Liver (tissue), 9 donors: ENCODE results near the gene B3GALNT2. TPM values are rescaled to one million over a fixed set of nuclear protein-coding genes. Genes with fewer than 3 reads are reported as not detected.

Experiments used
- DNase-seq: peaks from one replicate; pipeline ENCODE4 v3.0.0-alpha.2; 2017; ENCODE audit warnings: low spot score
- H3K27ac ChIP-seq, 2 donors: one replicate each; pipeline ENCODE4 v1.7.0; 2013; ENCODE audit warnings: inconsistent platforms in 2 of 2, low read length in 2 of 2, control low read depth in 1 of 2, low read depth in 1 of 2, mild to moderate bottlenecking in 1 of 2
- H3K27me3 ChIP-seq, 4 donors: one replicate each; pipeline versions ENCODE4 v1.6.1 to v1.7.0; 2013; ENCODE audit warnings: low read length in 3 of 4, inconsistent platforms in 1 of 4, mild to moderate bottlenecking in 1 of 4, moderate library complexity in 1 of 4; ENCODE audit not compliant: control insufficient read depth in 4 of 4, insufficient read depth in 4 of 4
- H3K36me3 ChIP-seq, 4 donors: one replicate each; pipeline versions ENCODE4 v1.6.1 to v1.7.0; 2013; ENCODE audit warnings: low read length in 3 of 4, mild to moderate bottlenecking in 3 of 4, low read depth in 1 of 4, moderate library complexity in 1 of 4; ENCODE audit not compliant: control insufficient read depth in 4 of 4, insufficient read depth in 3 of 4
- H3K4me1 ChIP-seq, 4 donors: one replicate each; pipeline versions ENCODE4 v1.6.1 to v1.7.0; 2013; ENCODE audit warnings: low read length in 3 of 4, mild to moderate bottlenecking in 3 of 4, moderate library complexity in 1 of 4; ENCODE audit not compliant: control insufficient read depth in 4 of 4, insufficient read depth in 4 of 4
- H3K4me3 ChIP-seq, 3 donors: one replicate each; pipeline versions ENCODE4 v1.6.1 to v1.7.0; 2013; ENCODE audit warnings: low read length in 3 of 3, control low read depth in 1 of 3, low read depth in 1 of 3, mild to moderate bottlenecking in 1 of 3
- H3K9ac ChIP-seq, 2 donors: one replicate each; pipeline ENCODE4 v1.7.0; 2013; ENCODE audit warnings: low read length in 2 of 2, mild to moderate bottlenecking in 2 of 2, moderate library complexity in 2 of 2, control low read depth in 1 of 2, low read depth in 1 of 2
- H3K9me3 ChIP-seq, 4 donors: one replicate each; pipeline versions ENCODE4 v1.6.1 to v1.7.0; 2013; ENCODE audit warnings: low read length in 3 of 4; ENCODE audit not compliant: control insufficient read depth in 4 of 4
- ATF3 ChIP-seq: IDR thresholded peaks from 2 replicates; pipeline ENCODE4 v1.6.1; 2016; ENCODE audit warnings: antibody characterized with exemption
- CTCF ChIP-seq: fragments of 150-350 bp; IDR thresholded peaks from 2 replicates; pipeline ENCODE4 v1.5.1; 2017; ENCODE audit warnings: improper control_type of control experiment, low read depth, low read length; ENCODE audit not compliant: missing input control
- EGR1 ChIP-seq, 2 donors: IDR thresholded peaks; 2 replicates each; pipeline ENCODE4 v1.6.1; 2016 to 2018; ENCODE audit warnings: antibody characterized with exemption in 2 of 2, low read depth in 2 of 2
- FOXA1 ChIP-seq: IDR thresholded peaks from 2 replicates; pipeline ENCODE4 v1.6.1; 2016; ENCODE audit warnings: antibody characterized with exemption
- FOXA2 ChIP-seq: IDR thresholded peaks from 2 replicates; pipeline ENCODE4 v1.6.1; 2016; ENCODE audit warnings: antibody characterized with exemption
- GABPA ChIP-seq, 2 donors: IDR thresholded peaks in 1 of 2; conservative IDR thresholded peaks in 1 of 2; 2 replicates each; pipeline ENCODE4 v1.6.1; 2016; ENCODE audit warnings: antibody characterized with exemption in 2 of 2, mild to moderate bottlenecking in 1 of 2, moderate library complexity in 1 of 2
- HNF4A ChIP-seq, 2 donors: conservative IDR thresholded peaks; 2 replicates each; pipeline ENCODE4 v1.6.1; 2016; ENCODE audit warnings: antibody characterized with exemption in 2 of 2, mild to moderate bottlenecking in 2 of 2
- HNF4G ChIP-seq: IDR thresholded peaks from 2 replicates; pipeline ENCODE4 v1.6.1; 2016; ENCODE audit warnings: antibody characterized with exemption
- JUND ChIP-seq, 2 donors: IDR thresholded peaks; 2 replicates each; pipeline ENCODE4 v1.6.1; 2016; ENCODE audit warnings: antibody characterized with exemption in 2 of 2
- MAX ChIP-seq: IDR thresholded peaks from 2 replicates; pipeline ENCODE4 v1.6.1; 2016; ENCODE audit warnings: antibody characterized with exemption
- NR2F2 ChIP-seq: IDR thresholded peaks from 2 replicates; pipeline ENCODE4 v1.6.1; 2016; ENCODE audit warnings: antibody characterized with exemption
- RAD21 ChIP-seq, 2 donors: IDR thresholded peaks; 2 replicates each; pipeline ENCODE4 v1.6.1; 2016; ENCODE audit warnings: antibody characterized with exemption in 2 of 2, mild to moderate bottlenecking in 2 of 2
- REST ChIP-seq: IDR thresholded peaks from 2 replicates; pipeline ENCODE4 v1.6.1; 2016; ENCODE audit warnings: antibody characterized with exemption, mild to moderate bottlenecking
- RXRA ChIP-seq, 2 donors: IDR thresholded peaks; 2 replicates each; pipeline ENCODE4 v1.6.1; 2017 to 2018; ENCODE audit warnings: antibody characterized with exemption in 2 of 2, mild to moderate bottlenecking in 1 of 2
- SP1 ChIP-seq: IDR thresholded peaks from 2 replicates; pipeline ENCODE4 v1.6.1; 2018; ENCODE audit warnings: antibody characterized with exemption, mild to moderate bottlenecking
- TAF1 ChIP-seq: conservative IDR thresholded peaks from 2 replicates; pipeline ENCODE4 v1.6.1; 2016; ENCODE audit warnings: antibody characterized with exemption, mild to moderate bottlenecking
- YY1 ChIP-seq: IDR thresholded peaks from 2 replicates; pipeline ENCODE4 v1.6.1; 2016; ENCODE audit warnings: antibody characterized with exemption, mild to moderate bottlenecking
- ZBTB33 ChIP-seq: IDR thresholded peaks from 2 replicates; pipeline ENCODE4 v1.6.1; 2016; ENCODE audit warnings: antibody characterized with exemption
- WGBS: extraction: QIAGEN DNeasy Blood & Tissue Kit; methylation state at CpG from one replicate; pipeline ENCODE4 v1.1.7; 2013; 5-methylcytosine and 5-hydroxymethylcytosine counted together
- polyA plus RNA-seq, 2 donors: library from polyadenylated mRNA; stranded (reverse) in 1 of 2; unstranded in 1 of 2; fragments of 200-250 nt in 1 of 2; fragments of >200 nt in 1 of 2; fragmentation: Nextera tagmentation in 1 of 2; extraction: Ambion mirVana in 1 of 2; gene quantifications; one replicate each; pipeline versions ENCODE4 v1.2.1 to v1.2.3, GENCODE V29; 2013 to 2015
- total RNA-seq, 2 donors: library from RNA; depleted of rRNA; stranded (reverse); fragments of >200 nt; gene quantifications; one replicate each; pipeline ENCODE4 v1.2.3, GENCODE V29; 2014
- donor health status: healthy.
- donor health status: healthy.
- donor health status: healthy.
- donor health status: healthy.
- donor health status: healthy.

The B3GALNT2 gene
- total and polyA plus RNA-seq, 4 donors, result 2.3 to 20.7 (median 7.1) TPM

- Histone ChIP-seq H3K9me3 (no peaks in the 10 kb centered on the region), H3K9ac (no peak overlapping the region), H3K27me3 (no peaks in the 10 kb centered on the region), H3K4me1 (no peaks in the 10 kb centered on the region), H3K4me3 (no peak overlapping the region), H3K27ac (no peak overlapping the region), H3K36me3 (no peaks in the 10 kb centered on the region)
- WGBS, result 85% methylated on average over 6 of the region's 6 CpGs
- no peak for DNase-seq
- no peak for TF ChIP-seq FOXA2
- no peak for TF ChIP-seq CTCF
- TF ChIP-seq RXRA (IDR thresholded peaks at IDR 0.05), result no peak
- TF ChIP-seq SP1, result no peak
- no peak for TF ChIP-seq ATF3
- no peak for TF ChIP-seq NR2F2
- TF ChIP-seq RAD21 (IDR thresholded peaks at IDR 0.05), result no peak
- TF ChIP-seq GABPA (IDR thresholded peaks at IDR 0.05 in 1 of 2, conservative IDR thresholded peaks at IDR 0.05 in 1 of 2), result no peak
- no peak for TF ChIP-seq HNF4G
- TF ChIP-seq JUND (IDR thresholded peaks at IDR 0.05), result no peak
- no peak for TF ChIP-seq TAF1
- TF ChIP-seq REST, result no peak
- no peak for TF ChIP-seq HNF4A (conservative IDR thresholded peaks at IDR 0.05)
- TF ChIP-seq FOXA1, result no peak
- TF ChIP-seq MAX, result no peak
Measured at GRCh38 chr1:235510823-235511222, 6.6 kb upstream of the B3GALNT2 start.

- peaks cover 1 to 12% (median 4%) of the 10 kb centered on the region in 4 donors for H3K4me1 ChIP-seq
- no peaks in the 10 kb centered on the region for H3K9me3 ChIP-seq
- DNase-seq, result no peak
- no peaks in the 10 kb centered on the region for H3K27me3 ChIP-seq
- TF ChIP-seq GABPA (IDR thresholded peaks at IDR 0.05 in 1 of 2, conservative IDR thresholded peaks at IDR 0.05 in 1 of 2), result no peak
- TF ChIP-seq TAF1, result no peak
- no peak for TF ChIP-seq HNF4A (conservative IDR thresholded peaks at IDR 0.05)
- TF ChIP-seq MAX, result no peak
- no peak for TF ChIP-seq RAD21 (IDR thresholded peaks at IDR 0.05)
- TF ChIP-seq YY1, result no peak
- TF ChIP-seq ZBTB33, result no peak
- TF ChIP-seq FOXA2, result no peak
- no peak for TF ChIP-seq EGR1 (IDR thresholded peaks at IDR 0.05; ENCODE audit: low read depth in 2 of 2)
- TF ChIP-seq NR2F2, result no peak
- no peak for TF ChIP-seq ATF3
- TF ChIP-seq SP1, result no peak
- no peak for TF ChIP-seq REST
- no peak overlapping the region for H3K9ac ChIP-seq
- H3K4me3 ChIP-seq, result no peak overlapping the region
- no peak overlapping the region for H3K27ac ChIP-seq
- no peaks in the 10 kb centered on the region for H3K36me3 ChIP-seq
- WGBS, result 61% methylated on average over 3 of the region's 3 CpGs
Measured at GRCh38 chr1:235507623-235508022, 3.4 kb upstream of the B3GALNT2 start.
